Omental fat pad (tissue), 4 donors: ENCODE results near the gene SLC44A3. TPM values are rescaled to one million over a fixed set of nuclear protein-coding genes. Genes with fewer than 3 reads are reported as not detected.

Experiments used
- ATAC-seq: fragments of 150-250 bp; one replicate; pipeline ENCODE4 v1.9.1; 2016; ENCODE audit warnings: mild to moderate bottlenecking, moderate library complexity; ENCODE audit not compliant: low FRiP score
- DNase-seq: peaks from one replicate; pipeline ENCODE4 v3.0.0-alpha.2; 2019; ENCODE audit warnings: low spot score
- CTCF ChIP-seq, 3 donors: fragments of 450-650 bp; IDR thresholded peaks; one replicate each; pipeline ENCODE4 v1.5.1; 2016 to 2017; ENCODE audit warnings: antibody characterized with exemption in 3 of 3, mild to moderate bottlenecking in 3 of 3, moderate library complexity in 2 of 3
- total RNA-seq, 4 donors: library from RNA; depleted of rRNA; stranded (reverse); fragments of >200 nt; gene quantifications; one replicate each; pipeline ENCODE4 v1.1.0, GENCODE V29; 2016

SLC44A3 gene
- total RNA-seq, 4 donors from 2014 or later = 1.3 to 1.9 (median 1.4) TPM

DNA sequence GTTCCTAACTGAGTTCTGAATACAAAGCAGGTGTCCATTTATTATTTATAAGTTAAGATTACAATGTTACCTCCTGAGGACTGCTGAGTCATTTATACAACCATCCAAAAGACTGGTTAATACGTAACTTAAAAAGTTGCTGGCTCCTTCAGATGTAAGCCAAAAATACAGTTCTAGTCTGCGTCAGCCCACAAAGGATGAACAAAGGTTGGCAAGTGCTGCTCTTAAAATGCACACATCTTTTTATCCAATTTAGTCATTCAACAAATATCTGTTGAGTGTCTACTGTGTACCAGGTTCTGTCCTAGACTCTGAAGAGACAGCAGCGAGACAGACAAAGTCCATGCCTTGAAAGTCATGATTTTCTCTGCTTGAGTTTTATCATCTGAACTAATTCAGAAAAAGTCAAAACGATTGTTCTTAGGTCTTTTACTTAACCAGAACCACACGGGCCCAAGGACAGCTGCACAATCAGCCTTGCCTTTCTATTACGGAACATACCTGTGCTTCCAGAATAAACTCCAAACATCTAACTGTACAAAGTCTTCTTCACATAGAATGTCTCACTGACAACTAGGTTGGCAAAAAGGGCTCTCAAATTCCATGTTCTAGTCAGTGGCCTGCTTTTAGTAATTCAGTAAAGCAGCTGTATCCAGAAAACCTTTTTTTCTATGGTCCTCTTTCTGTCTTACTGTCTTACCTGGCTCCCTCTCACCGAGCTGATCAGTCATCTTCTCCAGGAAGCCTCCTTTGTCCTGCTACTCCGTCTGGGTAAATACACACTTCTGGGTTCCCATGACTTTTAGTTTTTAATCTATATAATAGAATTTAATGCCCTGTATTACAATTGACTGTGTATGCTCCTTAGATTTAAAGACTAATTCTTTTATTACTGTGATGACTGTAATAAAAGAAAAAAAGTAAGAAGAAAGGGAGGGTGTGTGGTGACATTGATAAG, 122.3 kb downstream of the SLC44A3 start:
- no peak for TF ChIP-seq CTCF (IDR thresholded peaks at IDR 0.05)
- no peak for ATAC-seq
- no peak for DNase-seq

Other genes with a start within 250 kb of the SLC44A3 start
- gene CNN3, start 106.8 kb downstream of the SLC44A3 start, total RNA-seq = 100 to 1,000 TPM; 148 to 216 (median 175) TPM